Thyroid gland (tissue), 4 donors: ENCODE data around the gene IFI44L. TPM values are rescaled to one million over a fixed set of nuclear protein-coding genes. Genes with fewer than 3 reads are reported as not detected.
A peak's percentile ranks its signal among the peaks of the same experiment; 100 is the strongest.

Experiments used
- DNase-seq, 2 donors: peaks; one replicate each; pipeline ENCODE4 v3.0.0-alpha.2; 2019
- H3K27ac ChIP-seq, 3 donors: fragments of 200-600 bp; sonication (generic); 1 replicate in 2 of 3; 2 replicates in 1 of 3; pipeline ENCODE4 v1.5.1; 2016 to 2019; ENCODE audit warnings: mild to moderate bottlenecking in 1 of 3, moderate library complexity in 1 of 3
- H3K27me3 ChIP-seq: fragments of 200-600 bp; sonication (generic); one replicate; pipeline ENCODE4 v1.5.1; 2019
- H3K36me3 ChIP-seq, 2 donors: fragments of 200-600 bp; sonication (generic); one replicate each; pipeline ENCODE4 v1.5.1; 2016 to 2019
- H3K4me1 ChIP-seq, 2 donors: fragments of 200-600 bp; sonication (generic); one replicate each; pipeline ENCODE4 v1.5.1; 2017 to 2019
- H3K4me3 ChIP-seq, 3 donors: fragments of 200-600 bp; sonication (generic); replicated peaks in 1 of 3; 1 replicate in 2 of 3; 2 replicates in 1 of 3; pipeline ENCODE4 v1.5.1; 2016; ENCODE audit warnings: mild to moderate bottlenecking in 1 of 3
- H3K9me3 ChIP-seq: fragments of 200-600 bp; sonication (generic); one replicate; pipeline ENCODE4 v1.5.1; 2017
- POLR2A ChIP-seq, 2 donors: fragments of 450-650 bp; IDR thresholded peaks; one replicate each; pipeline ENCODE4 v1.6.1; 2017; ENCODE audit warnings: antibody characterized with exemption in 2 of 2, mild to moderate bottlenecking in 2 of 2, moderate library complexity in 1 of 2
- WGBS, 2 donors: methylation state at CpG; one replicate each; pipeline ENCODE4 v1.1.5; 2017; 5-methylcytosine and 5-hydroxymethylcytosine counted together
- intact Hi-C: fragments of 100-400 bp; cut with DNase I; formaldehyde crosslinking; loops from one replicate; pipeline ENCODE4 v1.15.1; 2023
- total RNA-seq, 4 donors: library from RNA; depleted of rRNA; stranded (reverse); fragments of >200 nt; gene quantifications; one replicate each; pipeline ENCODE4 v1.2.3, GENCODE V29; 2016
- TF ChIP-seq, protein P1 (sequence below), 6 experiments: fragments of 200-600 bp in 3 of 6; fragments of 450-650 bp in 3 of 6; sonication (generic) in 3 of 6; IDR thresholded peaks; one replicate each; pipeline ENCODE4 v1.5.1; 2016 to 2019; ENCODE audit warnings: antibody characterized with exemption in 6 of 6, mild to moderate bottlenecking in 2 of 6, inconsistent platforms in 1 of 6, moderate library complexity in 1 of 6

Gene IFI44L
- total RNA-seq, 4 donors from 2014 or later, result 8.1 to 22.9 (median 12.2) TPM

DNA sequence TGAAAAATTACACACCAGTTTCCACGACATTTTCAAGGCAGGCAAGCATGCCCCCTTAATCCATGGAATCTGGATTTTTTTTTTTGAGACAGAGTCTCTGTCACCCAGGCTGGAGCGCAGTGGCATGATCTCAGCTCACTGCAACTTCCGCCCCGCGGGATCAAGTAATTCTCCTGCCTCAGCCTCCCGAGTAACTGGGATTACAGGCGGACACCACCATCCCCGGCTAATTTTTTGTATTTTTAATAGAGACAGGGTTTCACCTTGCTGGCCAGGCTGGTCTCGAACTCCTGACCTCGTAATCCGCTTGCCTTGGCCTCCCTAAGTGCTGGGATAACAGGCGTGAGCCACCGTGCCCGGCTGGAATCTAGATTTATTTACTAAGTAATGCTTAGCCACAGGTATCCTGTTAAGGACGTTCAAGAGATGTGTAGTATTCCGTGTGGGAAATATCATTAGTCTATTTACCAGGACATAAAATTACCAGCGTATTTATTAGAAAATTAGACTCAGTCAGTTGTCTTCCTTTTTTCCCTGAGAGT lies 31.8 kb downstream of the IFI44L start:
- Histone ChIP-seq H3K9me3 (no peaks in the 10 kb centered on the region), H3K27me3 (no peaks in the 10 kb centered on the region), H3K27ac (peak overlapping the region in 1 of 3 donors; percentile 24), H3K36me3 (no peaks in the 10 kb centered on the region), H3K4me1 (peaks cover 6 to 11% of the 10 kb centered on the region in 2 donors), H3K4me3 (no peak overlapping the region)
- 89 to 92% methylated on average over 17 of the region's 17 CpGs for WGBS, 2 donors
- TF ChIP-seq, protein P1, sequence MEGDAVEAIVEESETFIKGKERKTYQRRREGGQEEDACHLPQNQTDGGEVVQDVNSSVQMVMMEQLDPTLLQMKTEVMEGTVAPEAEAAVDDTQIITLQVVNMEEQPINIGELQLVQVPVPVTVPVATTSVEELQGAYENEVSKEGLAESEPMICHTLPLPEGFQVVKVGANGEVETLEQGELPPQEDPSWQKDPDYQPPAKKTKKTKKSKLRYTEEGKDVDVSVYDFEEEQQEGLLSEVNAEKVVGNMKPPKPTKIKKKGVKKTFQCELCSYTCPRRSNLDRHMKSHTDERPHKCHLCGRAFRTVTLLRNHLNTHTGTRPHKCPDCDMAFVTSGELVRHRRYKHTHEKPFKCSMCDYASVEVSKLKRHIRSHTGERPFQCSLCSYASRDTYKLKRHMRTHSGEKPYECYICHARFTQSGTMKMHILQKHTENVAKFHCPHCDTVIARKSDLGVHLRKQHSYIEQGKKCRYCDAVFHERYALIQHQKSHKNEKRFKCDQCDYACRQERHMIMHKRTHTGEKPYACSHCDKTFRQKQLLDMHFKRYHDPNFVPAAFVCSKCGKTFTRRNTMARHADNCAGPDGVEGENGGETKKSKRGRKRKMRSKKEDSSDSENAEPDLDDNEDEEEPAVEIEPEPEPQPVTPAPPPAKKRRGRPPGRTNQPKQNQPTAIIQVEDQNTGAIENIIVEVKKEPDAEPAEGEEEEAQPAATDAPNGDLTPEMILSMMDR (IDR thresholded peaks at IDR 0.05), result no peak
- no peak for TF ChIP-seq POLR2A (IDR thresholded peaks at IDR 0.05)
- no peak for DNase-seq
- intact Hi-C loops, result no loop called here

DNA sequence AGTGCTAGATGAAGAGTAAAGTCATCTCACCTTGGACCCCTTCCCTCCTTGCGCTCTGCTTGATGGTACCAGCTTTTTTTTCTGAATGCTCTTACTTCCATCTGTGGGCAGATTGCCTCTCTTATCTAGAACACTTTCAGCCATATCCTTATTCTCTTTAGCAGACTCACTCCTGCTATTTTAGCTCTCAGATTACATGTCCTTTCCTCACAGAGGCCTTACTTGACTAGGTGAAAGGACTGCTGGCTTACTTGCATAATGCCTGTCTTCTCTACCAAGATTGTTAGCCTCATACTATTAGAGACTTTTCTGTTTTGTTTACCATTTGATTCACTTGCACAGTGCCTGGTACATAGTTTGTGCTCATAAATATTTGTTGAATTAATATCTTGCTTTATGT lies 38.7 kb downstream of the IFI44L start:
- H3K9me3 ChIP-seq, result no peaks in the 10 kb centered on the region
- peaks cover 12 to 22% of the 10 kb centered on the region in 2 donors for H3K36me3 ChIP-seq
- 95% methylated on average over 1 of the region's 1 CpG for WGBS, 2 donors
- no peak for TF ChIP-seq POLR2A (IDR thresholded peaks at IDR 0.05)
- TF ChIP-seq, protein P1 (IDR thresholded peaks at IDR 0.05), result no peak
- H3K27ac ChIP-seq, result no peak overlapping the region
- H3K4me1 ChIP-seq, result no peaks in the 10 kb centered on the region
- DNase-seq, result no peak
- no peaks in the 10 kb centered on the region for H3K27me3 ChIP-seq
- intact Hi-C loops, result no loop called here
- H3K4me3 ChIP-seq, result no peak overlapping the region

DNA sequence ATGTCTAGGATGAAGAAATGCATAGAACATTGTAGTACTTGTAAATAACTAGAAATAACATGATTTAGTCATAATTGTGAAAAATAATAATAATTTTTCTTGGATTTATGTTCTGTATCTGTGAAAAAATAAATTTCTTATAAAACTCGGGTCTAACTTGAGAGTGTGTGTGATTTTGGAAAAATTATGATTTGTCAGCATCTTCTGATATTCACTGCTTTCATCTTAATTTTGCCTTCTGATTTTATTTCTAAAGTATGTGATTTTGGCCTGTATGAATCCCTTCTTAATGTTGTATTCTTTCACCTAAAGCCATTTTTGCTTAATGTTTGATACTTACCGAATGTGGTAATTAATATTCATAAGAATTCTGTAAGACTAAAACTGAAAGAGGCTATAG lies 43.7 kb downstream of the IFI44L start:
- H3K36me3 ChIP-seq, result peaks cover 12 to 22% of the 10 kb centered on the region in 2 donors
- DNase-seq, result no peak
- no peaks in the 10 kb centered on the region for H3K4me1 ChIP-seq
- no peak for TF ChIP-seq POLR2A (IDR thresholded peaks at IDR 0.05)
- TF ChIP-seq, protein P1 (IDR thresholded peaks at IDR 0.05), result no peak
- intact Hi-C loops, result no loop called here
- 87 to 91% methylated on average over 2 of the region's 2 CpGs for WGBS, 2 donors
- no peak overlapping the region for H3K27ac ChIP-seq
- no peaks in the 10 kb centered on the region for H3K27me3 ChIP-seq
- H3K9me3 ChIP-seq, result no peaks in the 10 kb centered on the region
- no peak overlapping the region for H3K4me3 ChIP-seq

DNA sequence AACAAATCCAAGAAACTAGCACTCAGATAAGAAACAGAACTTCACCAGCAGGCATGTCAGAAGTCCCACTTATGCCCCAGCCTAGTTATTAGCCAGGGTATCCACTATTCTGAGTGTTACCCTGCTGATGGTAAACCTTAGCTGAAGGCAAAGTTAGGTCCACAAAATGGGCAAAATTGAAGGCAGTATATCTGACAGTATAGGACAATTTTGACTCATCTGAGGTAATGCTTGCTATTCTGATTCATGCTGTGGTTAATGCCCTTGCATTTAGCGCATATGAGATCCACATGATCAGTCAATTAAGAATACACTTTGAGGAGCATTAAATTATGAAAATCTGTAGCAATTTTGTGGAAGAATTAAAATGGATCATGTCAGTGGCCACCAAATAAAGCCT lies 44.5 kb downstream of the IFI44L start:
- no peak for DNase-seq
- Histone ChIP-seq H3K4me1 (no peaks in the 10 kb centered on the region), H3K4me3 (no peak overlapping the region), H3K36me3 (peaks cover 6 to 17% of the 10 kb centered on the region in 2 donors), H3K9me3 (no peaks in the 10 kb centered on the region), H3K27ac (no peak overlapping the region), H3K27me3 (no peaks in the 10 kb centered on the region)
- TF ChIP-seq, protein P1 (IDR thresholded peaks at IDR 0.05), result no peak
- TF ChIP-seq POLR2A (IDR thresholded peaks at IDR 0.05), result no peak
- intact Hi-C loops, result no loop called here
- WGBS, 2 donors, result 94 to 100% methylated on average over 1 of the region's 1 CpG

DNA sequence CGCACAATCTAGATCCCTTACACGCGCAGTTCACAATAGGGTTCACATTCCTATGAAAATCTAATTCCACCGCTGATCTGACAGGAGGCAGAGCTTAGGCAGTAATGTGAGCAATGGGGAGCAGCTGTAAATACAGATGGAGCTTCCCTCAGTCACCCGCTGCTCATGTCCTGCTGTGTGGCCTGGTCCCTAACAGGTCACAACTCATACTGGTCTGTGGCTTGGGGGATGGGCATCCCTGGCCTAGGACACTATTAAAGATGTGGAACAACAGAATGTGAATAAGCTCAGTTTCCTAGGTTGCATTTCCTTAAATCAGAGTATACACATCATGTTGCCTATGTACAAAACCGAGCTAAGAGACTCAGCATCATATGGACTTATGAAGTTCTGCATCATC lies 45.6 kb downstream of the IFI44L start:
- Histone ChIP-seq H3K9me3 (no peaks in the 10 kb centered on the region), H3K4me3 (no peak overlapping the region), H3K4me1 (no peaks in the 10 kb centered on the region), H3K36me3 (peaks cover 0 to 10% of the 10 kb centered on the region in 2 donors), H3K27ac (no peak overlapping the region), H3K27me3 (no peaks in the 10 kb centered on the region)
- TF ChIP-seq, protein P1 (IDR thresholded peaks at IDR 0.05), result no peak
- no peak for TF ChIP-seq POLR2A (IDR thresholded peaks at IDR 0.05)
- DNase-seq, result no peak
- WGBS, 2 donors, result 88 to 97% methylated on average over 6 of the region's 6 CpGs
- intact Hi-C loops, result no loop called here
